Measurements from ENCODE around the gene EEF1E1. TPM values are rescaled to one million over a fixed set of nuclear protein-coding genes. Genes with fewer than 3 reads are reported as not detected.

The EEF1E1 gene
- total and polyA plus RNA-seq, 2 of the 8 experiments (the other 6 are each of a cell fraction or from before 2014, with no cell fraction given): 96.8 to 112 TPM

- WGBS, 2 experiments (ENCODE audit: extremely low coverage in 1 of 2, insufficient coverage in 1 of 2, insufficient read length in 1 of 2, insufficient replicate concordance in 2 of 2, low coverage in 1 of 2, low lambda C conversion rate in 2 of 2, missing lambda C conversion rate in 1 of 2): 70% methylated on average over 3 of the region's 3 CpGs; no CpG with 5 or more reads in 1 of the 2 experiments
- Histone ChIP-seq H3K18ac (ENCODE audit: extremely low read depth, low read length) (no peak overlapping the region), H2BK20ac (ENCODE audit: low read length) (no peak overlapping the region), H2AK5ac (ENCODE audit: low read depth, low read length) (no peak overlapping the region), H4K20me1 (replicated peaks in 1 of 2; ENCODE audit: control insufficient read depth in 1 of 2, insufficient read depth in 2 of 2, low read length in 2 of 2) (peaks cover 0 to 3% of the 10 kb centered on the region in 2 experiments), H2BK120ac (replicated peaks; ENCODE audit: low read depth, low read length) (no peak overlapping the region), H3K23me2 (ENCODE audit: low read depth, low read length) (no peaks in the 10 kb centered on the region), H4K91ac (replicated peaks; ENCODE audit: insufficient read length, low read length) (no peak overlapping the region), H2BK12ac (ENCODE audit: low read depth, low read length) (no peak overlapping the region), H3K9me3 (ENCODE audit: insufficient read depth in 2 of 2, low read depth in 1 of 2, low read length in 1 of 2) (no peaks in the 10 kb centered on the region), H4K8ac (ENCODE audit: extremely low read depth, insufficient read depth, low read length) (no peak overlapping the region), H3K27me3 (replicated peaks in 1 of 4; ENCODE audit: control insufficient read depth in 3 of 4, extremely low read depth in 1 of 4, insufficient read depth in 3 of 4, low read length in 3 of 4) (no peaks in the 10 kb centered on the region), H3K56ac (replicated peaks; ENCODE audit: insufficient read length, low read depth, low read length) (no peak overlapping the region), H2AFZ (ENCODE audit: low read length) (no peak overlapping the region), H2BK5ac (ENCODE audit: low read depth, low read length) (no peak overlapping the region), H4K5ac (ENCODE audit: insufficient read length, low read depth, low read length) (no peak overlapping the region), H3K4ac (replicated peaks; ENCODE audit: insufficient read length, low read depth, low read length) (no peak overlapping the region), H3K79me1 (ENCODE audit: low read depth, low read length) (peaks cover 2% of the 10 kb centered on the region; the same call in 1 of the 2 replicates), H3K23ac (ENCODE audit: insufficient read length) (no peak overlapping the region), H3K4me1 (replicated peaks in 1 of 4; ENCODE audit: control insufficient read depth in 3 of 4, insufficient read depth in 4 of 4, low read length in 3 of 4) (0 out of 7 replicates have a peak, but pooled peaks cover 0 to 2% (median 2%) of the 10 kb centered on the region in 4 experiments), H3K27ac (ENCODE audit: low read depth, low read length) (no peak overlapping the region), H3K9ac (replicated peaks in 1 of 4; ENCODE audit: extremely low read depth in 1 of 4, low read depth in 3 of 4, low read length in 3 of 4) (no peak overlapping the region), H3K36me3 (ENCODE audit: control insufficient read depth in 2 of 4, insufficient read depth in 4 of 4, low read length in 3 of 4) (peaks cover 0 to 2% (median 0%) of the 10 kb centered on the region in 4 experiments; a peak in 2 of 8 replicates), H3K4me3 (ENCODE audit: extremely low read depth in 1 of 4, insufficient read depth in 2 of 4, low read depth in 3 of 4, low read length in 4 of 4) (no peak overlapping the region), H3K4me2 (ENCODE audit: insufficient read depth in 1 of 2, low read depth in 2 of 2, low read length in 2 of 2) (no peak overlapping the region), H2BK15ac (ENCODE audit: low read length) (no peak overlapping the region), H3K79me2 (ENCODE audit: control insufficient read depth in 1 of 2, insufficient read depth in 2 of 2, low read length in 2 of 2) (no peaks in the 10 kb centered on the region), H3K14ac (ENCODE audit: insufficient read length) (no peak overlapping the region)
- ChIA-PET CTCF (ENCODE audit: partially characterized antibody) (interaction anchor here (0.7 kb wide), 1 partner anchor 20 kb away, joined by 3 read pairs; no protein-coding TSS in a partner anchor), POLR2A (ENCODE audit: partially characterized antibody) (no interaction called here)
- FAIRE-seq (no peak), DNase-seq (ENCODE audit: low read depth in 1 of 2, low spot score in 2 of 2) (no peak)
- TF ChIP-seq FOSL1 (IDR thresholded peaks at IDR 0.05; ENCODE audit: insufficient read depth, low read depth, low read length) (no peak), TAF1 (IDR thresholded peaks at IDR 0.05; ENCODE audit: low read depth, low read length) (no peak), RBBP5 (IDR thresholded peaks at IDR 0.05; ENCODE audit: borderline replicate concordance, low read depth, low read length) (no peak), CHD2 (IDR thresholded peaks at IDR 0.05; ENCODE audit: low read length) (no peak), SP1 (IDR thresholded peaks at IDR 0.05; ENCODE audit: low read depth, low read length) (no peak), SIX5 (IDR thresholded peaks at IDR 0.05; ENCODE audit: low read depth, low read length) (no peak), BACH1 (IDR thresholded peaks at IDR 0.05; ENCODE audit: low read length) (no peak), SIRT6 (IDR thresholded peaks at IDR 0.05; ENCODE audit: low read length) (no peak), CHD1 (IDR thresholded peaks at IDR 0.05; ENCODE audit: low read depth, low read length) (no peak), SIN3A (conservative IDR thresholded peaks at IDR 0.05 in 1 of 2, IDR thresholded peaks at IDR 0.05 in 1 of 2; ENCODE audit: low read depth in 1 of 2, low read length in 2 of 2) (no peak), RNF2 (IDR thresholded peaks at IDR 0.05; ENCODE audit: borderline replicate concordance, low read depth, low read length, missing control alignments, poor library complexity, severe bottlenecking) (no peak), CBX8 (IDR thresholded peaks at IDR 0.05; ENCODE audit: borderline replicate concordance, low read depth, low read length) (no peak), RFX5 (IDR thresholded peaks at IDR 0.05; ENCODE audit: borderline replicate concordance, low read depth, low read length) (no peak)
Observed at GRCh38 chr6:8047541-8048292, 54.6 kb downstream of the EEF1E1 start.
